Neural cell (in vitro differentiated cells): ENCODE results near the gene GTSF1L. TPM values are rescaled to one million over a fixed set of nuclear protein-coding genes. Genes with fewer than 3 reads are reported as not detected.

Experiments
- H2AFZ ChIP-seq: fragments of 200-600, 300-800 bp; sonication (generic), shearing (Covaris generic); 2 replicates; pipeline ENCODE4 v1.6.0; 2014; ENCODE audit warnings: low read depth, mild to moderate bottlenecking, antibody characterized with exemption, low read length, moderate library complexity
- H3F3A ChIP-seq: fragments of 200-600 bp; shearing (Covaris generic); 2 replicates; pipeline ENCODE4 v1.6.1; 2016; ENCODE audit warnings: mild to moderate bottlenecking, moderate library complexity, mixed read lengths, antibody characterized with exemption, low read length; ENCODE audit not compliant: insufficient read depth, poor library complexity, severe bottlenecking
- H3K27ac ChIP-seq: fragments of 200-600, 300-800 bp; sonication (generic), shearing (Covaris generic); 2 replicates; pipeline ENCODE4 v1.5.1; 2014; ENCODE audit warnings: mild to moderate bottlenecking, low read length, moderate library complexity
- H3K27me3 ChIP-seq: fragments of 300-800, 200-600 bp; sonication (generic), shearing (Covaris generic); 2 replicates; pipeline ENCODE4 v1.6.0; 2014; ENCODE audit warnings: mild to moderate bottlenecking, low read depth, low read length, moderate library complexity; ENCODE audit not compliant: insufficient read depth
- H3K36me3 ChIP-seq: fragments of 300-800, 200-600 bp; sonication (generic), shearing (Covaris generic); 2 replicates; pipeline ENCODE4 v1.5.1; 2014; ENCODE audit warnings: mild to moderate bottlenecking, antibody characterized with exemption, low read length, moderate library complexity; ENCODE audit not compliant: insufficient read depth
- H3K4me2 ChIP-seq: fragments of 300-800, 200-600 bp; sonication (generic), shearing (Covaris generic); 2 replicates; pipeline ENCODE4 v1.6.0; 2014; ENCODE audit warnings: mild to moderate bottlenecking, low read length
- H3K4me3 ChIP-seq: fragments of 300-800, 200-600 bp; sonication (generic), shearing (Covaris generic); 2 replicates; pipeline ENCODE4 v1.5.1; 2014; ENCODE audit warnings: mild to moderate bottlenecking, low read length, moderate library complexity
- H3K79me2 ChIP-seq: fragments of 200-600 bp; shearing (Covaris generic); replicated peaks from 2 replicates; pipeline ENCODE4 v1.6.0; 2014; ENCODE audit warnings: mild to moderate bottlenecking, low read length, moderate library complexity; ENCODE audit not compliant: insufficient read depth
- H3K9ac ChIP-seq: fragments of 300-800, 200-600 bp; sonication (generic), shearing (Covaris generic); 2 replicates; pipeline ENCODE4 v1.6.1; 2016; ENCODE audit warnings: mild to moderate bottlenecking, low read length, mixed read lengths
- H3K9me2 ChIP-seq: fragments of 200-600 bp; shearing (Covaris generic); 2 replicates; pipeline ENCODE4 v1.6.1; 2016; ENCODE audit warnings: mild to moderate bottlenecking, low read length, mixed read lengths; ENCODE audit not compliant: insufficient read depth
- H3K9me3 ChIP-seq: fragments of 200-600, 300-800 bp; sonication (generic), shearing (Covaris generic); 2 replicates; pipeline ENCODE4 v1.6.1; 2016; ENCODE audit warnings: mild to moderate bottlenecking, mixed run types, low read length, moderate library complexity, mixed read lengths
- H4K20me1 ChIP-seq: fragments of 200-600 bp; shearing (Covaris generic); 2 replicates; pipeline ENCODE4 v1.6.1; 2016; ENCODE audit warnings: mild to moderate bottlenecking, mixed run types; ENCODE audit not compliant: insufficient read depth
- CTCF ChIP-seq: fragments of 450-650 bp; IDR thresholded peaks from 2 replicates; pipeline ENCODE4 v1.5.1; 2014; ENCODE audit warnings: antibody characterized with exemption, mild to moderate bottlenecking, moderate library complexity; ENCODE audit not compliant: poor library complexity, severe bottlenecking
- EP300 ChIP-seq: fragments of 450-650 bp; conservative IDR thresholded peaks from 2 replicates; pipeline ENCODE4 v1.6.1; 2014; ENCODE audit warnings: antibody characterized with exemption, mild to moderate bottlenecking, moderate library complexity; ENCODE audit not compliant: poor library complexity, severe bottlenecking
- EZH2 ChIP-seq: fragments of 200-600, 300-800 bp; shearing (Covaris generic), sonication (generic); IDR thresholded peaks from 2 replicates; pipeline ENCODE4 v1.6.1; 2014; ENCODE audit warnings: antibody characterized with exemption, low read length, borderline replicate concordance, mild to moderate bottlenecking; ENCODE audit not compliant: insufficient read depth, poor library complexity, severe bottlenecking
- MXI1 ChIP-seq: fragments of 450-650 bp; conservative IDR thresholded peaks from 2 replicates; pipeline ENCODE4 v1.6.1; 2014; ENCODE audit warnings: antibody characterized with exemption, mild to moderate bottlenecking; ENCODE audit not compliant: poor library complexity, severe bottlenecking
- POLR2AphosphoS5 ChIP-seq: IDR thresholded peaks from 2 replicates; pipeline ENCODE4 v1.6.1; 2012
- RAD21 ChIP-seq: fragments of 450-650 bp; conservative IDR thresholded peaks from 2 replicates; pipeline ENCODE4 v1.6.1; 2014; ENCODE audit warnings: antibody characterized with exemption, mild to moderate bottlenecking, moderate library complexity
- SMC3 ChIP-seq: fragments of 450-650 bp; conservative IDR thresholded peaks from 2 replicates; pipeline ENCODE4 v1.6.1; 2014; ENCODE audit warnings: antibody characterized with exemption, mild to moderate bottlenecking, moderate library complexity; ENCODE audit not compliant: poor library complexity
- TAF1 ChIP-seq: IDR thresholded peaks from 2 replicates; pipeline ENCODE4 v1.6.1; 2012; ENCODE audit warnings: low read depth
- polyA plus RNA-seq: library from polyadenylated mRNA; depleted of rRNA; stranded (reverse); fragments of >200 nt; gene quantifications from 2 replicates; pipeline ENCODE4 v1.2.3, GENCODE V29; 2014
- TF ChIP-seq, protein P1 (sequence below): IDR thresholded peaks from 2 replicates; pipeline ENCODE4 v1.6.1; 2012; ENCODE audit warnings: borderline replicate concordance

The GTSF1L gene
- polyA plus RNA-seq, 1 donor from 2014 or later, result not detected

- no peak overlapping the region for H3K27ac ChIP-seq
- H4K20me1 ChIP-seq, result no peaks in the 10 kb centered on the region
- no peaks in the 10 kb centered on the region for H3K36me3 ChIP-seq
- no peaks in the 10 kb centered on the region for H3K9me2 ChIP-seq
- H3K27me3 ChIP-seq, result no peaks in the 10 kb centered on the region
- H3K79me2 ChIP-seq, result no peaks in the 10 kb centered on the region
- no peaks in the 10 kb centered on the region for H3F3A ChIP-seq
- H3K4me2 ChIP-seq, result no peak overlapping the region
- TF ChIP-seq EZH2 (no peak), MXI1 (no peak), POLR2AphosphoS5 (no peak), SMC3 (no peak), RAD21 (no peak), CTCF (no peak), EP300 (no peak), TAF1 (no peak)
- TF ChIP-seq, protein P1, sequence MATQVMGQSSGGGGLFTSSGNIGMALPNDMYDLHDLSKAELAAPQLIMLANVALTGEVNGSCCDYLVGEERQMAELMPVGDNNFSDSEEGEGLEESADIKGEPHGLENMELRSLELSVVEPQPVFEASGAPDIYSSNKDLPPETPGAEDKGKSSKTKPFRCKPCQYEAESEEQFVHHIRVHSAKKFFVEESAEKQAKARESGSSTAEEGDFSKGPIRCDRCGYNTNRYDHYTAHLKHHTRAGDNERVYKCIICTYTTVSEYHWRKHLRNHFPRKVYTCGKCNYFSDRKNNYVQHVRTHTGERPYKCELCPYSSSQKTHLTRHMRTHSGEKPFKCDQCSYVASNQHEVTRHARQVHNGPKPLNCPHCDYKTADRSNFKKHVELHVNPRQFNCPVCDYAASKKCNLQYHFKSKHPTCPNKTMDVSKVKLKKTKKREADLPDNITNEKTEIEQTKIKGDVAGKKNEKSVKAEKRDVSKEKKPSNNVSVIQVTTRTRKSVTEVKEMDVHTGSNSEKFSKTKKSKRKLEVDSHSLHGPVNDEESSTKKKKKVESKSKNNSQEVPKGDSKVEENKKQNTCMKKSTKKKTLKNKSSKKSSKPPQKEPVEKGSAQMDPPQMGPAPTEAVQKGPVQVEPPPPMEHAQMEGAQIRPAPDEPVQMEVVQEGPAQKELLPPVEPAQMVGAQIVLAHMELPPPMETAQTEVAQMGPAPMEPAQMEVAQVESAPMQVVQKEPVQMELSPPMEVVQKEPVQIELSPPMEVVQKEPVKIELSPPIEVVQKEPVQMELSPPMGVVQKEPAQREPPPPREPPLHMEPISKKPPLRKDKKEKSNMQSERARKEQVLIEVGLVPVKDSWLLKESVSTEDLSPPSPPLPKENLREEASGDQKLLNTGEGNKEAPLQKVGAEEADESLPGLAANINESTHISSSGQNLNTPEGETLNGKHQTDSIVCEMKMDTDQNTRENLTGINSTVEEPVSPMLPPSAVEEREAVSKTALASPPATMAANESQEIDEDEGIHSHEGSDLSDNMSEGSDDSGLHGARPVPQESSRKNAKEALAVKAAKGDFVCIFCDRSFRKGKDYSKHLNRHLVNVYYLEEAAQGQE, result no peak
- H3K4me3 ChIP-seq, result no peak overlapping the region
- H3K9me3 ChIP-seq, result no peaks in the 10 kb centered on the region
- no peak overlapping the region for H3K9ac ChIP-seq
- H2AFZ ChIP-seq, result no peak overlapping the region
These were observed 24.6 kb upstream of the GTSF1L start for GRCh38 chr20:43751167-43752050.

DNA sequence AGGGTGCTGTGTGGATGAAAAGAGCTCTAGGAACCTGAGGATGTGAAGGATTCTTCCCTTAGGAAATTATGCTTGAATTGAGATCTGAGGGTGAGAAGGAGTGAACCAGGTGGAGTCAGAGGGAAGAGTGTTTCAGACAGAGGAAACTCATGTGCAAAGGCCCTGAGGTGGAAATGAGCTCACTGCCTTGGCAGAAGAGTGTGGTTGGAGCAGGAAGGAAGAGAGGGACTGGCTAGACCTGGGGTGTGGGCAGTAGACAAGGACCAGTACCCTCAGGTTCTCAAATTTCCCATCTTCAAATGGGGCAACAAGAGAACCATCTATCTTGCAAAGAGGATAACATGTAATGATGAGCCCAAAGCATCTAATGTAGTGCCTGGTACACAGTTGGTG is 24.0 kb upstream of the GTSF1L start:
- no peaks in the 10 kb centered on the region for H3F3A ChIP-seq
- no peaks in the 10 kb centered on the region for H3K36me3 ChIP-seq
- H4K20me1 ChIP-seq, result no peaks in the 10 kb centered on the region
- no peaks in the 10 kb centered on the region for H3K9me3 ChIP-seq
- no peaks in the 10 kb centered on the region for H3K79me2 ChIP-seq
- TF ChIP-seq MXI1, result no peak
- TF ChIP-seq CTCF, result no peak
- TF ChIP-seq RAD21, result no peak
- no peaks in the 10 kb centered on the region for H3K9me2 ChIP-seq
- H3K27me3 ChIP-seq, result no peaks in the 10 kb centered on the region
- H3K4me3 ChIP-seq, result no peak overlapping the region
- no peak overlapping the region for H3K4me2 ChIP-seq
- no peak overlapping the region for H2AFZ ChIP-seq
- no peak overlapping the region for H3K9ac ChIP-seq
- no peak overlapping the region for H3K27ac ChIP-seq
